GM18867 (cell line): ENCODE data around the gene PIGN.
"Not testable (repeated sequence)": the region's sequence is repeated elsewhere in the genome, so short reads cannot be mapped to it uniquely, and the experiment has no call there.

Experiments
- ATAC-seq: cut with Tn5 transposase; IDR thresholded peaks from one replicate; pipeline ENCODE4 v1.9.1; 2021; ENCODE audit warnings: mild to moderate bottlenecking, moderate library complexity; ENCODE audit not compliant: unreplicated experiment

The PIGN gene

DNA sequence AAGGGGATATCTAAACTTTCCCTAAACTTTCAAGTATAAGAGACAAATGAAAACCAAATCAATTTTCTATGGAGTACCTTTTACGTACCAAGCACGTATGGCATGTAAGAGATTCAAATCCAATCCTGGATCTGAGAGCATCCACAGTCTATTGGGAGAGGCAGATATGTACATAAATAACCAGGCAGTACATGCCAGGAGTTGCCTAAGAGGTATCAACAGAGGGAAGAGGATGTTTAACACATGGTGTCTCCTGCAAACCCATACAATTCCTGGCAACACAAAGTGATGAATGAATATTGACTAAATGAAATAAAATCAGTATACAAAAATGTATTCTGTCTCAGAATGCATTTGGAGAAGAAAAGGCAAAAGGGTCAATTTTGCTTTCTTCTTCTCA, 116.6 kb downstream of the PIGN start:
- no peak for ATAC-seq

DNA sequence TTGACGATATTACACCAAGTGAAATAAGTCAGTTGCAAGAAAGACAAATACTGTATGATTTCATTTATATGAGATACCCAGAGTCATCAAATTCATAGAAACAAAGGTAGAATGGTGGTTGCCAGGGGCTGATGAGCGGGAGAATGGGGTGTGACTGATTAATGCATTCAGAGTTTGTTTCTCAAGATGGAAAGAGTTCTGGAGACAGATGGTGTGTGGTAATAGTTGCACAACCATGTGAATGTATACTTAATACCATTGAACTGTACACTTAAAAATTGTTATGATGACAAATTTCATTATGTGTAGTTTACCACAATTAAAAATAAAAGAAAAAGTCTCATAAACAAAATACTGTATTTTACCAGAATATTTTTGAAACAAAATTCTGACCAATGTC, 117.3 kb downstream of the PIGN start:
- no peak for ATAC-seq

DNA sequence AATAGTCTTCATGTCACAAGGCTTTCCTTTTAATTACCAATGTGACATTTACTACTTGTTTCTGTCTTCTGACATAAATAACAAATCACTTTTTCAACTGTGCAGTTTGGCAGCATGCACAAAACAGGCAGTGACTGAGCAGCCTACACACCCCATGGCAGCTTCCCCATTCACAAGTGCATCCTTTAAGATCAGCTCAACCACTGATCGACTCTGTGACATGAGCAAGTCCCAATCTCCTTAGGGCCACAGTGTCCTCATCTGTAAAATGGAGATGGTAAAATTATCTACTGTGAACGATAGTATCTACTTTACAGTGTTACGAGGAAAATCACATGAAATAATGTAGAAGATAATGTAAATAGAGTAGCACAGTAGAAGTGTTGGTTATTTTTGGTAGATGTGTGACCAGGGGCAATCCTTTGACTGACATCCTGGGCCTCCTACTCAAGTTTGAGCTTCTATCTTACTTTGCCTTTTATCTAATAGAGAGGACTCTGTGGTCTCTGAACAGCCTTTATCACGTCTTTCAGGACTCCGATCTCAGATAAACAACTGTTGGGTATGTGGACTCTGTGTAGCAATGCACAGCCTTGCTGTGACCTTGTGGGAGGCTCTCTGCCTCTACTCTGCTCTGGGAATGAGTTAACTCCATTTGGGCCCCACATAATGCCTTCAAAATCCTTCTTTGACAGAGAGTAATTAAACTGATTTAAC, 120.6 kb downstream of the PIGN start:
- no peak for ATAC-seq

DNA sequence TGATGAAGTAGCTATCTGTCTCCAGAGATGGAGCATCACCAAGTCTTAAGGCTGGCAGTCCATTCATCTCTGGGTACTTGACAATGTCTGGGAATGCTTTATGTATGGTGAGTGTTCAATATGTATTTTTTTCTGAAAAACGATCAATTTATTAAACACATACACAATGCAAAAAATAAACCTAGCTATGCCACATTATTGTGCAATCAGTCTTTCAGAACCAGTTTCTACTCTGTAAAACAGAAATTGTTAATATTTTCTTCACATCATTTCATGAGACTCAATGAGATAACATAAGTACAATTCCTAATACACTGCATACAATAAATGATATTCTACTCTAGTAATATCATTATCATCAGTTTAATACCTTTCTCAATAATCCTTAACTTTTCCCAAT, 122.5 kb downstream of the PIGN start:
- no peak for ATAC-seq

DNA sequence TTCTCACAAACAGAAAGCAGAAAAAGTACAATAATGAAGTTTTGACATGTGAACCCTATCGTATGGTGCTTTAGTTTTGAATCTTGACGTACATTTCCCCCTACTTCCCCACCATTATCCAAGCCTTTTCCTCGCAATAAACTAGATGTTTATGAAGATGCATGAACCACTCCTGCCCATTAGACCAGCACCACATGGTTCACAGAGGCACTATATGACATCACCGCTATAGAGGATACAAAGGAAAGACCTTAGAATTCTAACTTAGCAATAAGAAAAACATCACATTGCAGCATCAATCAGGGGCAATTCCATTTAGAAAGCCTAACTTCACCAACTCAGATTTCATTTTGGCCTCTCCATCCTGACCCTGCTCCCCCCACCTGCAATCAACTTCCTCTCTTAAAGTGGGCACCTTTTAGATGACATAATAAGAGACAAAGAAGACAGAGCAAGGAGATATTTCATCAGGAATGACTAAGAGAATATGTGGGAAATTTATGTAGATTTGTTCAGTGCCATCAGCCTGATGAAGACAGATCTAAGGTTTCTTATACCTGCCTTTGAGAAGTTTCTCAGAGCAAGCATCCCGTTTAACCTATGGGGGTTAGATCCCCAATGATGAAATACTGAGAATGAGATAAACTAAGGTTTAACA, 124.9 kb downstream of the PIGN start:
- no peak for ATAC-seq

DNA sequence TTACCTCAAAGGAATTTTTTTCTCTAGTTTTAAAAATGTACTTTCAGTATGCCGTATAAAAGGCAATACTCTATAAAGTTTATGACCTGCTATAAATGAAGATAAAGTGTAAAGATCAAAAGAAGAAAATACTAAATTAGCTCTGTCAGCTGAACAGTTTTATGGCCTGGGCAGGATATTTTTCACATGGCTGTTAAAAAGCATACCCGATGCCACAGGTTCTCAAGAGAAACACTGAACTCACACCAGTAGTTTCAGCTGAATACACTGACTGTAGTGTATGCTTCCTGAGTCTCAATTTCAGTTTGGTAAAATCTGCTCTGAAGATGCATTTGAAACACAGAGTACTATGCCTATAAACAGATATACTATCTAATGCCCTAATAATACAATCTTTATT, 126.0 kb downstream of the PIGN start:
- no peak for ATAC-seq

DNA sequence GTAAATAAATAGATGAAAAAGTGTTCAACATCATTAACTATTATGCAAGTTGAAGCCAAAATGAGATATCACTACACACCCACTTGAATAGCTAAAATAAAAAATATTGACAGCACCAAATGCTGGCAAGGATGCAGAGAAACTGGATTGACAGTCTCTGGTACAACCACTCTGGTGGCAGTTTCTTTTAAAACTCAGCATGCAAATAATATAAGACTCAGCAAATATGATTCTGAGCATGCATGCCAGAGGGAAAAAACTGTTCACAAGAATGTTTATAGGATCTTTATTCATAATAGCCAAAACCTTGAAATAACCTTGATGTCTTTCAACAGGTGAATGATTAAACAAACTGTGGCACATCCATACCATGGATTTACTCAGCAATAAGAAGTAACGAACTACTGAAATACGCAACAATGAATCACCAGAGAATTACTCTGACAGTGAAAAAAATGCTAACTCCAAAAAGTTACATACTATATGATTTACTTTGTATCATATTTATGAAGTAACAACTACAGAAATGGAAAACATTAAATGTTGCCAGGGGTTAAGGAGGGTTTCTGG, 131.8 kb downstream of the PIGN start:
- no peak for ATAC-seq

DNA sequence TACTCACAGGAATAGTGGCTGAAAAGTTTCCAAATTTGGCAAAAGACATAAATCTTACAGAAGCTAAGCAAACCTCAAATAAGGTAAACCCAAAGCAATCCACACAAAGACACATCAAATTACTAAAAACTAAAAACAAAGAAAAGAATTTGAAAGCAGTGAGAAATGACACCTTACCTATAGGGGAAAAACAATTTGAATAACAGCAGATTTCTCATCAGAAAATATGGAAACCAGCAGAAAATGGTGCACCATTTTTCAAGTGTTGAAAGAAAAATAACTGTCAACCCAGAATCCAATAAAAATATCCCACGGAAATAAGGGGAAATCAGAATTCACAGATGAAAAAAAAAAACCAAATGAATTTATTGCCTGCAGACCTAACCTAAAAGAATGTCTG, 138.6 kb downstream of the PIGN start:
- ATAC-seq: no peak

DNA sequence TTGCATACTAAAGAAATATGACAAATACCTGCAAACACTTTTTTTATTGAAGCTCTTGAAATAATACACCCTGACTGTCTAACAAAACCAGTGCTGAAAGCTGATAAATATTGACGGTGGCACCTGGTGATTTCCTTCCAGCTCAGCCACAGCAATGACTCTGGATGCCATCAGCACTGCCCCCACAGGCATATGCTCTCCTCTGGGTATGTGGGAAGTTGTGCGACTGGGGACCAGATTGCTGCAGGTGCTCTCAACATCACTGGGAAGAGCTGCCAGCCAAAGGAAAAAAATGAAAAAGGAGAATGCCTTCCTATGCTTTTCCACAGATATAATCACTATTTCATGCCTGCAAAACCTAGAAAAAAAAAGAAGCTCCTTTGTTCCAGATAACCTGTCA, 141.5 kb downstream of the PIGN start:
- no peak for ATAC-seq

DNA sequence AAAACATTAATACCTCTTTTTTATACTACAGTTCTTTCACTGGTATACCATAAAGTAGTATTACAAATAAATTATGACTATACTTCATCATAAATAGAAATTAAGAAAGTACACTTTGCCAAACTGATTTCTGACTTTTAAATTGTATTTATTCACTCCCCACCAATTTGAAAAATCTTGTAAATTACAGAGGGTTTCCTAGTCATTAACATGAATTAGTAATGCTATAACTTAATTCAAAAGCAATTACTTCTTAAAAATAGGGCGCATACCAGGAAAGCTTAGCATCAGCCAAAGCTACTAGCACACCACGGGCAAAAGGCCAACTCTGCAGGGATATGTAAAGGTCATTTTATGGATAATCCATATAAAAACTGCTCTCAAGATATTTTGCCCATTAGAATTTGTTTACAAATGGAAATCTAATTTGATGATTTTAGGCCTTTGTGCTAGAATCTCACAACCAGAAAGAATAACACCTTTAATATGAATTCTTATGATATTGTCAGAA, 142.3 kb downstream of the PIGN start:
- no peak for ATAC-seq

DNA sequence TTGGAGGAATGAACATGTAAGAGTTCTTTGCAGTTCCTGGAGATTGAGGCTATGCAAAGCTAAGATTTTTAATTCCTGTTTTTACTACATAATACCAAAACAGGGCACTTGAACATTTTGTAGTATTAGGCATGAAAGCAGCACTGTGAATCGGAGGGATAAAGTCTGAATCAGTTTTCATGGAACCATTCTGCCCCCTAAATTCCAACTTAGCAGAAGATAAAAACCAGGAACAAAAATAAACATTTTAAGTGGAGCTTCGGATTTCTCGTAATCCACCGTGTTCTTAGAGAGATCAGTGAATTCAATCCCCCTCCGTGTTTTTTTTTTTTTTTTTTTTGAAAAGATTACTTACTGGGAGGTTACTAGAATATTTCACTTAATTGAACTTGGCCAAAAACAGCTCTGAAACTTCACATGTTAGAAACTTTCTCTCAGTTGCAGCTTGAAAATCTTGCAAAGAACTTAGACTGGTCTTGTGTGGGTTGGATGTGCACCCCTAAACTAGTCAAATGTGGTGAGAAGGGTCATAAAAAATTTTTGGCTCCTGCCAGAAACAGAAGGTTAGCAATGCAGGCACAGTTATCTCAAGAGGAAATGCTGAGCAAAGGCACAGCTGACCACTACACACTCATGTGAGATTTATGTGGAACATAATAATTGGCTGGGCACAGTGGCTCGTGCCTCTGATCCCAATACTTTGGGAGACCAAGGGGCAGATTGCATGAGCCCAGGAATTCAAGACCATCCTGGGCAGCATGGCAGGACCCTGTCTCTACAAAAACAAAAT, 148.7 kb downstream of the PIGN start:
- no peak for ATAC-seq

DNA sequence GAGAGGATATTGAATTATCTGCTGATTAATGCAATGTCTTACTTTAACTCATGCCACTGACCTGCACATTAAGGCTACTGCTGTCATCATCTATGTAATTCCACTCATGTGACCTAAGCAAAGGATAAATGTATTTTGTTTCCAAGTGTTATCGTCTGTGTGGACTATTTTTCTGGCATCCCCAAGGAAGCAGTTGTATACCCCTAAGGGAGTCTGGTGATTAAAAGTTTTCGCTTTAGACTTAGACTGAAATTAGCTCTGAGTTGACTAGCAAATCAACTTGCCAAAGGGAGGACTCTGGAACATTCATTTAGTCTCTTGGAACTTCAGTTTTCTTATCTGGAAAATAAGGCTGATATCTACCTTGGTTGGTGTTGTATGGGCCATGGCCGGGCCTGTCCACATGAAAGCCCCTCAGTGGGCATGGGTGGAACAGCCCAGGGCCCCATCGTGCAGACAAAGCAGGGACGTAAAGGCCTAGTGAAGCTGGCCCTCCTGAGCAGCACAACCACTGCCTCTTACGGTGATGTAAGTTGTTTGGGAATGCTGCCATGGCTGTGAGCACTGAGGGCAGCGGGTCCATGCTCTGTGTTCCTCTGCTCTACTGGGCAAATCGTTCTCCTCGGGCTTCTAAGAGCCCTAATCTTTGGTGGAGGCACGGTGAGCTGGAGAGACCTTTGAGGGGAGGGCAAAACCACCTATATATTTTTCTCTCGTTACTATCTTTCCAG, 149.7 kb downstream of the PIGN start:
- no peak for ATAC-seq

DNA sequence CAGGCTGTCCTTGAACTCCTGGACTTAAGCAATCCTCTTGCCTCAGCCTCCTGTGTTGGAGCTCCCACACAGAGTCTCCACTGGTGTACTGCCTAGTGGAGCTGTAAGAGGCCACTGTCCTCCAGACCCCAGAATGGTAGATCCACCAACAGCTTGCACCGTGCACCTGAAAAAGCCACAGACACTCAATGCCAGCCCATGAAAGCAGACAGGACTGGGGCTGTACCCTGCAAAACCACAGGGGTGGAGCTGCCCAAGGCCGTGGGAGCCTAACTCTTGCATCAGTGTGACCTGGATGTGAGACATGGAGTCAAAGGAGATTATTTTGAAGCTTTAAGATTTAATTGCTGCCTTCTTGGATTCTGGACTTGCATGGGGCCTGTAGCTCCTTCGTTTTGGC, 152.6 kb downstream of the PIGN start:
- ATAC-seq: not testable (repeated sequence)

DNA sequence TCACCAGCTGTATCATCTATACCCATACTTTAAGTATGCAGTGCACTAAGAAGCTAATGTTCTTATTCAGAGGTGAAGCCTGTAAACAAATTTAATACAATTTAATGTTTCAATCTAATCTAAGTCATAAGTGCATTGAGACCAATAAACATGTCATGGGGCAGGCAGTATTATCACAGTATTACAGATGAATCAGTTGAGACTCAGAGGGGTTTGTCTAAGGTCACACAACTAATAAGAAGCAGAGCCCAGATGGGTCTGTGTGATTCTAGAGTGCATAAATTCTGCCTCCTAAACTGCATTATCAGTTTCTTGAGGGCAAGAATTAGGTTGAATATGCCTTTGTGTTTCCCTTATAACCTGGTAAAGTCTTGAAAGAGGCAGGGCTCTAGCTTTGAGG, 153.1 kb downstream of the PIGN start:
- ATAC-seq: no peak

DNA sequence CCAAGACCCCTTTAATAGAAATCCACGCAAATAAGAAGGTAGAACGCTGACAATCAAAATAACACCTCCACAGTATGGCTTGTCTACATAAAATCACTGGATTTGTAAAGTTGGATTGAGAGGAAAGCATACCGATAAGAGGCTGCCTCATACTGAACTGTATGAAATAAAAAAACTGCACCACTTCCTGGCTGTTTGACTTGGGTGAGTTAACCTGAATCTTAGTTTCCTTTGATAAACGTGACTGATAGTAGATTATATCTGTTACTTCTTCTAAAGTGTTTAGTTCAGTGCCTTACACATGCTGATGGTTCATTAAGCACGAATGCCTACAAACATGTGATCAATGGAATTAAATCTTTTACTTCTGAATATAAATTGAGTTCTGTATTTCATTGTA, 153.6 kb downstream of the PIGN start:
- no peak for ATAC-seq

DNA sequence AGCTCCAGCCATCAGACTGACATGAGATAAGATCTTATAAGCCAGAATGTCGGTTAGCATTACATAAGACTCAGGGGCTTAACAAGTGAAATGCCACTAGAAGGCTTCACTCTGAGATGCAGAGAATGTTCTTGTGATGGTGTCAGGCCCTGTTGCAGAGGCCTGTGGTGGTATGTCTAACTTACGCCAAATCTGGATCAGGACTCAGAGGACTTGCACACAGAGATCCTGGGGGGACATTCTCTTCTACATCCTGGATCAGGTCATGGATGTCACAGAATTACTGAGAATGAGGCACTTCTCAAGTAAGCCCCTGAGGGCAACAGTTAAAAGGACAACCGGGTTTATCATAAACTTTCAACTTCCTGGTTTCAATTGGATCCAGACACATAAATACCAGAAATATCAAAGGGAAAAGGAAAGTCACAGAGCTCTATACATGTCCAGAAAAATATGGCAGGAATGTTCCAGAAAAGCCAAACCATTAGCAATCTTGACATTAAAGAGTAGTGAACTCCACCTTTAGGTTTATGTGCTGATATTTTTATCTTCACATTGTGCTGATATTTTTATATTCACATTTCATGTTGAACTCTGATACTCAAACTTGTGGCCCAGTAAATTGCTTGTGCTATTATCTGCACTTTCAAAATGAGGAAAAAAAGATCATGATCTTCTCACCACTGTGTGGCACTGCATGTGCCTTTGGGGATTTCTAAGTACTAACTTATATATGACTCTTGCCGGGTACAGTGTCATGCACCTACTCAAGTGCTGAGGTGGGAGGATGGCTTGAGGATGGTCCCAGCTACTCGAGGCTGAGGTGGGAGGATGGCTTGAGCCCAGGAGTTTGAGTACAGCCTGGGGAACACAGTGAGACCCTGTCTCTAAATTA, 156.5 kb downstream of the PIGN start:
- no peak for ATAC-seq

DNA sequence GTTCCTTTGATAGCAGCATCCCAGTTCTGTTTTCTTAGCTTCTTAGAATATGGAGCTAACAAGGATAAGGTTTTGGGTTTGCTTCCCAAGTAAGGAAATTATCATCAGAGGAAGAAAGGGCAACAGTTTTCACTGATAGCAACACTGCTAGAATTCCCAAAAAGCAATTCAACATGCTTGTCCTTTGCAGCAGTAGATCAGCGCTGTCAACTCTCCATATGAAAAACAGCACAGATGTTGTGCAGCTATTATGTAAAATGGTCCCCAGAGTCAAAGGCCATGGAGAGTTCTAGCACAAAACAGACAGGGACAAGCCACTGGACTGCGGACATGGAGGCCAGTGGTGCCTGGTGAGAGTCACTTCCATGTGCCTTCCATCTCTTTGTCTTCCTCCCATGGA, 158.1 kb downstream of the PIGN start:
- no peak for ATAC-seq

DNA sequence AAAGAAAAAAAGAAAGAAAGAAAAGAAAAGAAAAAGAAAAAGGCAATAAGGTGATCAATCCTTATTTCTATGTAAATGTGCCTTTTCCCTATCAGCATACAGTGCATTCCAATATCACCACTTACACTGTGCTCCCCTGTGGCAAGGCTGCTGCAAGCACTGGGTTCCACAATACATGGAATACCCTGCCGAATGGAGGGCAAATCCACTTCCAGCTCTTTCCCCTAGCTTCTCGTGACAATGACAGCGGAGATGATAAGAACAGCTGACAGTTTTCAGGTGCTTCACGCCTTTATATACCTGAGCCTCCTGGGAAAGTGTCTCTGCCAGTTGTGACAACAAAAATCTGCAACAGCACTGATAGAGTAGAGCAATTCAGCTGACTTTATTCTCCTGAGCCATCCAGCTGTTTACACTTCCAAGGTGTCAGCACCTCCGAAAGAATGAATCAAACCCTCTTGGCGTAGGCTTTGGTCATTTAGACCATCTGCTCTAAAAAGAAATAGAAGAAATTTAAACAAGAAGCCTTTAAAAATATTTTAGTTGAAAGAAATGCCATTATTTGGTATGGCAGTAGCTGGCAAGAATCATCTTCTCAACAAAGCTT, 158.8 kb downstream of the PIGN start:
- ATAC-seq: no peak

DNA sequence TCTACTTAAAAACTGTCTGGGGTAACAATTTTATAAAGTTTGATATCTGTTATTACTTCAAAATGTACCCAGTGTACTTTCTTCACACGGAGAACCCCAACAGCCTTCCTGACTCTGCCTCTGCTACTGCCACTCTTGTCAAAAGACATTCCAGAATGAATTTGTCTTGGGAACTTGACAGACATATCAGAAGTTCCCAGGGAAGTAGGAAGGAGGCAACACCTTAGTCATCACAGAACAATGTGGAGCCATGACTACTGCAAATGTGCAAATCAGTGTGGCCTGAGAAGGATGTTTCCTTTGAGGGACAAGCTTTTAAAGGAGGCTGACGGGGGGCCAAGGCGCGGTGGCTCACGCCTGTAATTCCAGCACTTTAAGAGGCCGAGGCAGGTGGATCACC, 160.3 kb downstream of the PIGN start:
- ATAC-seq: no peak
